HL-60/S4 (cell line): Measurements from ENCODE around the gene RHOT1.
"Not testable (repeated sequence)": the region's sequence is repeated elsewhere in the genome, so short reads cannot be mapped to it uniquely, and the experiment has no call there.

Source experiments
- in situ Hi-C: fragments of 300-500 bp; cut with MboI; formaldehyde crosslinking; loops from 2 replicates; pipeline ENCODE4 v1.14.3; 2022; ENCODE audit warnings: low sequenced_read_pairs

Gene RHOT1

GRCh38 chr17:32158870-32159585 lies 16.7 kb downstream of the RHOT1 start:
- in situ Hi-C loops: no loop called here

GRCh38 chr17:32159586-32160438 lies 17.5 kb downstream of the RHOT1 start:
- in situ Hi-C loops: no loop called here

- in situ Hi-C loops: no loop called here
Observed at GRCh38 chr17:32160526-32160925, 18.2 kb downstream of the RHOT1 start.

GRCh38 chr17:32161029-32161428 lies 18.7 kb downstream of the RHOT1 start:
- in situ Hi-C loops: no loop called here

DNA sequence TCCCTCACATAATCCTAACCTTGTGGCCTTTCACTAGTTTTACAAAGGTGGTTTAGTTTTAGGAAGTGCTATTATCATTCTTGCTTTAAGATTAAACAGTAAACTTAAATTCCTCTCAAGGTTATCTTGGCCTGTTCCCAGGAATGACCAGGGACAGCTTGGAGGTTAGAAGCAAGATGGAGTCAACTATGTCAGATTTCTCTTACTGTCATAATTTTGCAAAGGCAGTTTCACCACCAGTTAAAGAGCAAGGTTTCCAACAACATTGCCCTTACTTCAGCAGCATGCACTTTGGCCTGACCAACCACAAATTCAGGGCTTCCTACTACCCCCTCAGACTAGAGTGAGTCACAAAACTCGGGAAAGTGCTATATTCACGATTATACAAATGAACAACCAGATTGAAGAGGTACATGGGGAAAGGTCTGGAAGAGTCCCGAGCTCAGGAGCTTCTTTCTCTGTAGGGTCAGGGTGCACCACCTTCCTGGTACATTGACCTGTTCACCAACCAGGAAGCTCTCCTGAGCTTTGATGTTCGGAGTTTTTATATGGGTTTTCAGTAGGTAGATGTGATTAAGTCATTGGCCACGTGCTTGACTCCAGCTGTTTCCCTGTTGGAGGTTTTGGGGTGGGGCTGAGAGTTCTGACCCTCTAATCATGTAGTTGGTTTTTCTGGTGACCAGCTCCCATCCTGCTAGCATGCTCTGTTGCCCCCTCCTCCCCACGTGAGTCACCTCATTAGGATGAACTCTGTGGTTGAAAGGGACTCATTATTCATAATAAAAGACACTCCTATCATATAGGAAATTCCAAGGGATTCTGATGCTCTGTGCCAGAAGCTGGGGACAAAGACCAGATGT lies 19.4 kb downstream of the RHOT1 start:
- in situ Hi-C loops: no loop called here

DNA sequence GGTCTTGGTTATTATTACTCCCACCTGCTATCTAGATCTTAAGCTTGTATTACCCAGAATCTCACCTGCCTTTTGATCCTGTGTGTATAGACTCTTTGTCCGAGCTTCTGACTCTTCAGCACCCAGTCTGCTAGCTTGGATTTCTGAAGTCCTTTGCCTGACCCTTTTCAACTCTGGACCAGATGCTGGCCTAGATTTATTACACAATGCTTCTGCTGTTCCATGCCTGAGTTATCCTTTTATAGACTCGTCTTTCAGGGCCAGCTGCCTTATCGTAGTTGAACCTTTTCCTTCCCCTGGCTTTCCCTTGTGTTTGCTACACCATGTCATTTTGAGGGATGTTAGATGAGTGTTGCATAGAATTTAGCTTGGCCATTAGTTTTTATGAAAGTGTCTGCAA lies 32.6 kb downstream of the RHOT1 start:
- in situ Hi-C loops: no loop called here

- in situ Hi-C loops: not testable (repeated sequence)
Observed at GRCh38 chr17:32178679-32179078, 36.4 kb downstream of the RHOT1 start.

DNA sequence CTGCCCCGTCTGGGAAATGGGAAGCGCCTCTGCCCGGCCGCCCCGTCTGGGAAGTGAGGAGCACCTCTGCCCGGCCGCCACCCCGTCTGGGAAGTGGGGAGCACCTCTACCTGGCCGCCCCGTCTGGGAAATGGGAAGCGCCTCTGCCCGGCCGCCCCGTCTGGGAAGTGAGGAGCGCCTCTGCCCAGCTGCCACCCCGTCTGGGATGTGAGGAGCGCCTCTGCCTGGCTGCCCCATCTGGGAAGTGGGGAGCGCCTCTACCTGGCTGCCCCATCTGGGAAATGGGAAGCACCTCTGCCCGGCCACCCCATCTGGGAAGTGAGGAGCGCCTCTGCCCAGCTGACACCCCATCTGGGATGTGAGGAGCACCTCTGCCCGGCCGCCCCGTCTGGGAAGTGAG lies 36.8 kb downstream of the RHOT1 start:
- in situ Hi-C loops: not testable (repeated sequence)

DNA sequence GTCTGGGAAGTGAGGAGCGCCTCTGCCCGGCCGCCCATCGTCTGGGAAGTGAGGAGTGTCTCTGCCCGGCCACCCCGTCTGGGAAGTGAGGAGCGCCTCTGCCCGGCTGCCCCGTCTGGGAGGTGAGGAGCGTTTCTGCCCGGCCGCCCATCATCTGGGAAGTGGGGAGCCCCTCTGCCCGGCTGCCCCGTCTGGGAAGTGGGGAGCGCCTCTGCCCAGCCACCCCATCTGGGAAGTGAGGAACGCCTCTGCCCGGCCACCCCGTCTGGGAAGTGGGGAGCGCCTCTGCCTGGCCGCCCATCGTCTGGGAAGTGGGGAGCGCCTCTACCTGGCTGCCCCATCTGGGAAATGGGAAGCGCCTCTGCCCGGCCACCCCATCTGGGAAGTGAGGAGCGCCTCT lies 37.2 kb downstream of the RHOT1 start:
- in situ Hi-C loops: not testable (repeated sequence)

GRCh38 chr17:32180262-32180661 lies 38.0 kb downstream of the RHOT1 start:
- in situ Hi-C loops: not testable (repeated sequence)

- in situ Hi-C loops: no loop called here
Observed at GRCh38 chr17:32185875-32186274, 43.6 kb downstream of the RHOT1 start.

DNA sequence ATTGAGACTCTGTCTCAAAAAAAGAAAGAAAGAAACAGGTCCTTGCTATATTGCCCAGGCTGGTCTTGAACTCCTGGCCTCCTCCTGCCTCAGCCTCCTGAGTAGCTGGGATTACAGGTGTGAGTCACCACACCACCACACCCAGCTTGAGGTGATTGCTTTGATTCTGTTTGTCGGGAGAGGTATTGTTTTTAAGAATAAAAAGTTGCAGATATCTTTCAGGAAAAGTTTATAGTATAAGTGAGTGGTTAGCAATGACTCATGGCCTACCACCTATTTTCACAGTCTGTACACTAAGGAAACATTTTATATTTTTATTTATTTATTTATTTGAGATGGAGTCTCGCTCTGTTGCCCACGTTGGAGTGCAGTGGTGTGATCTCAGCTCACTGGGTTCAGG lies 45.0 kb downstream of the RHOT1 start:
- in situ Hi-C loops: no loop called here

- in situ Hi-C loops: no loop called here
Observed at GRCh38 chr17:32189343-32189742, 47.0 kb downstream of the RHOT1 start.

DNA sequence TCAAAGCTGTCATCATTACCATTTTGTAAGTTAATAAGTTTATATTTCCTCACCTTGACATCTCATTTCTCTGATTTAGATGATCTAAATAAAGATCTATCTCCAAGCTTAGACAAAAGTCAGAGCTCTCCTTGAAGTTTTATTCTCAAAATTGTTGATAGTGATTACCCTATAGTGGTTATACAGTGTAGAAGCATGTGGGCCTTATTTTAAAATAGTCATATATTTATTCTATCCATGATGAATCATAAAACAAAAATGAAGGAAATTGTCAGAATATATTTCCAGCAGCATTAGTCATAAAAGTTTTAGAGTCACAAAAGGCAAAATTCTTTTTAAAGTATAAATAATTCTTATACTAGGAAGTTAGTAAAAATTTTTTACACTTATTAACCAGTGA lies 49.0 kb downstream of the RHOT1 start:
- in situ Hi-C loops: no loop called here

DNA sequence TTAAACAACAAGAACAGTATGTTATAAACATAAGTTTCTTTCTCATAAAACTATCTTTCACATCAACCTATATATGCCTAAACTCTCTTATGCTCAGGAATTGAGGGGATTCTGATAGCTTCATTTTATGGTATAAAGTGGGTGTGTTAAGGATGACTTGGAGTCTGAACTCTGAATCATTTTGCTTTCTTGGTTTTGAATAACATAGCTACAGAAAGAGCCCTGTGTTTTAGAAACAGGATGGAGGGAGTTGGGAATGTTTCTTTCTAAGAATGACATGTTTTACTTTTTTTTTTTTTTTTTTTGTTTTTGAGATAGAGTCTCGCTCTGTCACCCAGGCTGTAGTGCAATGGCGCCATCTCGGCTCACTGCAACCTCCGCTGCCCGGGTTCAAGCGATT lies 50.1 kb downstream of the RHOT1 start:
- in situ Hi-C loops: no loop called here

DNA sequence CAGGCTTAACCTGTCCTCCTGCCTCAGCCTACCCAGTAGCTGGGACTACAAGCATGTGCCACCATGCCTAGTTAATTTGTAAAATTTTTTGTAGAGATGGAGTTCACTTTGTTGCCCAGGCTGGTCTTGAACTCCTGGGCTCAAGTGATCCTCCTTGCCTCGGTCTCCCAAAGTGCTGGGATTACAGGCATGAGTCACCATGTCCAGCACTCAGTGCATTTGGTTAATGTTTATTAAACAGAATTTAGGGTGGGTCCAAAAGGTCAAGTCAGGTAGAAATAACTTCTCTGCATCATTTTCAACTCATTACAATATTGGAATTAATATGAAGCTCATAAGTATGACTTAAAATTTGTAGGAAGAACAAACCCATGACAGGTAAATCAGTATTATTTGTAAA lies 55.7 kb downstream of the RHOT1 start:
- in situ Hi-C loops: no loop called here

GRCh38 chr17:32206861-32207260 lies 64.6 kb downstream of the RHOT1 start:
- in situ Hi-C loops: no loop called here

- in situ Hi-C loops: no loop called here
Observed at GRCh38 chr17:32208436-32208835, 66.1 kb downstream of the RHOT1 start.

DNA sequence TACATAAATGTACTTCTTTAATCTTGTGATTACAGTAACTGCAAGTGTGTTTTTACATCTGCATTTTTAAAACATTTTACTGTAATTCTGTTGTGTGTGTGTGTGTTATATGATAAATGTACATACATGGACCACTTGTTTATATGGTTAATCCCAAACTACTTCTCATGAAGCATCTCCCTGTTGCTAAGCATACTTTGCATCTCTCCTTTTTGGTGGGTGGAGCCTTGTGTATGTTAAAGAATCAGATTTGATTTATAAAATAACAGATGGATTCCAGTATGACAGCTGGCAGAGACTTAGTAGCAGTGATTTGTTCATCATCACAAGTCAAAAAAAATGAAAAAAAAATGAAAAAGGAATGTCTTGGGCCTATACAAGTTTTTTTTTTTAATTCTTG lies 67.3 kb downstream of the RHOT1 start:
- in situ Hi-C loops: no loop called here

DNA sequence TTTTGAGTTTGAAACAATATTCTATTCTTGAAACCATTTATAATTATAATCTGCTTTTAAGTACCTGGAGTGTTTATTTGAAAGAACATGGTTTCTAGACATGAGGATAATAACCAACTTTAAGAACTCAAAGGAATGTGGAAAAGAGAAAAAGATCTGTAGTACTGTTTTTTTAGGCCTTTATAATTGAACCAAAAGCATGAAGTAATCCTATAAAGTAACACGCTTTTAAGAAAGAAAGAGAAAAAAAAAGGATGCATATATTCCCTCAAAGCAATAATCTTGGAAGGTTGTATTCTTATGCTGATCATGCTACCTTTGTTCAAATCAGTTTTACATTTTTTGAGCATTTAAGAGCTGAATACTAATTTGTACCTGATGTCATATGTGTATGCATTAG lies 69.4 kb downstream of the RHOT1 start:
- in situ Hi-C loops: no loop called here

DNA sequence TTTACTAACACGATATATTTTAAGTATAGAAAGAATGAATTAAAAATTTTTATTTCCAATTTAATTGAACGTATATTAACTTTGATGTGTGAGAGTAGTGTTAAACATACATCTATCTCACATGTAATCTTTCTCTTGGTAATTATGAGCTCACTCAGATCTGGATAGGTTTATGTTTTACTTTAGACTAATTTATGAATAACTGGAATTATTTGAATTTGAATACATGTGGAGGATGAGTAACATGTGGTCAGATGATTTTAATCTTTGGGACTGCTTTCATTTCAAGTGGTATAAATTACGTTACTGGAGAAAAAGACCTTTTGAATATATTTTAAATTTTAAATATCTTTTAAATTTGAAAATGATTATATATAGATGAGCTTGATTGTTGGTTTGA lies 73.4 kb downstream of the RHOT1 start:
- in situ Hi-C loops: no loop called here
